Measurements from ENCODE around the gene CNTNAP2.

DNA sequence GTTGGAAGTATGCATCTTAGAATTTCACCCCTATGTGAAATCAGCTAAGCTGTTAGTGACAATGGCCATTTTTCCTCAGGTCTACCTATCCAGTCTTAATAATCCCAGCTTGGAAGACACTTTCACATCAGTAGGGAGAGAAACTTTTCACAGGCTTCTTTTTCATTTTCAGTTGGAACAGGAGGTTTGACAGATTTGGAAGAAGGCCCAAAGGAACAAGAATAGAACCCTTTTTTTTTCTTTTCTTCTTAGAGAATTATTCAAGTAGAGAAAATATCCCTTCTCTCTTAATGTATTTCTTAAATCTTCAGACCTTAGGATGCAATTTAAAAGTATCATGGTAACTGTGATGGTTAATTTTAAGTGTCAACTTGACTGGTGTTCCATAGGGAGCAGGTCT is 2063.5 kb downstream of the CNTNAP2 start:
- TF ChIP-seq, protein P1, sequence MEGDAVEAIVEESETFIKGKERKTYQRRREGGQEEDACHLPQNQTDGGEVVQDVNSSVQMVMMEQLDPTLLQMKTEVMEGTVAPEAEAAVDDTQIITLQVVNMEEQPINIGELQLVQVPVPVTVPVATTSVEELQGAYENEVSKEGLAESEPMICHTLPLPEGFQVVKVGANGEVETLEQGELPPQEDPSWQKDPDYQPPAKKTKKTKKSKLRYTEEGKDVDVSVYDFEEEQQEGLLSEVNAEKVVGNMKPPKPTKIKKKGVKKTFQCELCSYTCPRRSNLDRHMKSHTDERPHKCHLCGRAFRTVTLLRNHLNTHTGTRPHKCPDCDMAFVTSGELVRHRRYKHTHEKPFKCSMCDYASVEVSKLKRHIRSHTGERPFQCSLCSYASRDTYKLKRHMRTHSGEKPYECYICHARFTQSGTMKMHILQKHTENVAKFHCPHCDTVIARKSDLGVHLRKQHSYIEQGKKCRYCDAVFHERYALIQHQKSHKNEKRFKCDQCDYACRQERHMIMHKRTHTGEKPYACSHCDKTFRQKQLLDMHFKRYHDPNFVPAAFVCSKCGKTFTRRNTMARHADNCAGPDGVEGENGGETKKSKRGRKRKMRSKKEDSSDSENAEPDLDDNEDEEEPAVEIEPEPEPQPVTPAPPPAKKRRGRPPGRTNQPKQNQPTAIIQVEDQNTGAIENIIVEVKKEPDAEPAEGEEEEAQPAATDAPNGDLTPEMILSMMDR (IDR thresholded peaks at IDR 0.05; ENCODE audit: insufficient read depth, low read length, poor library complexity, severe bottlenecking) = no peak
- no peak for TF ChIP-seq EZH2phosphoT487 (conservative IDR thresholded peaks at IDR 0.05; ENCODE audit: low read length)
